GM21360 (cell line): ENCODE measurements around the gene CGB2.
"Not testable (repeated sequence)": the region's sequence is repeated elsewhere in the genome, so short reads cannot be mapped to it uniquely, and the experiment has no call there.

Source experiments
- ATAC-seq: cut with Tn5 transposase; IDR thresholded peaks from one replicate; pipeline ENCODE4 v1.9.1; 2021; ENCODE audit warnings: mild to moderate bottlenecking, moderate library complexity; ENCODE audit not compliant: unreplicated experiment

CGB2 gene

GRCh38 chr19:49031642-49032301 lies at the start of gene CGB2:
Gene CGB2 (plus strand): TSS chr19:49031890. CDS start chr19:49032096, 206 bp downstream.
- not testable (repeated sequence) for ATAC-seq

- ATAC-seq = no peak
Observed at GRCh38 chr19:48982280-48982679, 49.4 kb upstream of the CGB2 start.

GRCh38 chr19:48985711-48986110 lies 46.0 kb upstream of the CGB2 start:
- ATAC-seq = no peak

GRCh38 chr19:48986211-48986610 lies 45.5 kb upstream of the CGB2 start:
- no peak for ATAC-seq

- no peak for ATAC-seq
Observed at GRCh38 chr19:48987323-48987722, 44.4 kb upstream of the CGB2 start.

GRCh38 chr19:48988286-48988685 lies 43.4 kb upstream of the CGB2 start:
- ATAC-seq = no peak

GRCh38 chr19:48988860-48989259 lies 42.8 kb upstream of the CGB2 start:
- ATAC-seq = no peak

- ATAC-seq = no peak
Observed at GRCh38 chr19:48989701-48990291, 41.9 kb upstream of the CGB2 start.

- no peak for ATAC-seq
Observed at GRCh38 chr19:48990400-48990799, 41.3 kb upstream of the CGB2 start.

- no peak for ATAC-seq
Observed at GRCh38 chr19:48991011-48991609, 40.6 kb upstream of the CGB2 start.

- no peak for ATAC-seq
Observed at GRCh38 chr19:48991873-48992580, 39.7 kb upstream of the CGB2 start.

- ATAC-seq = no peak
Observed at GRCh38 chr19:48992581-48993174, 39.0 kb upstream of the CGB2 start.

GRCh38 chr19:48993175-48994034 lies 38.3 kb upstream of the CGB2 start, which contains the start of the genes GYS1 and RUVBL2:
Gene GYS1 (minus strand): TSS chr19:48993309. CDS start chr19:48993112, 197 bp downstream.
Gene RUVBL2 (plus strand): TSS chr19:48993887. CDS start chr19:48993912, 25 bp downstream.
- peak; percentile 80 for ATAC-seq

GRCh38 chr19:48994035-48994386 lies 37.7 kb upstream of the CGB2 start:
- no peak for ATAC-seq

- ATAC-seq = no peak
Observed at GRCh38 chr19:48997972-48998371, 33.7 kb upstream of the CGB2 start.

GRCh38 chr19:48999481-49000325 lies 32.0 kb upstream of the CGB2 start:
- no peak for ATAC-seq

GRCh38 chr19:49004133-49004532 lies 27.6 kb upstream of the CGB2 start:
- ATAC-seq = no peak

- no peak for ATAC-seq
Observed at GRCh38 chr19:49004964-49005614, 26.6 kb upstream of the CGB2 start.

- ATAC-seq = no peak
Observed at GRCh38 chr19:49006905-49007304, 24.8 kb upstream of the CGB2 start.
